Activated T-helper 1 cell treated with anti-CD3 and anti-CD28 coated beads, Interleukin-12 subunit alpha, Interleukin-12 subunit beta, Interleukin-2, Interleukin-4 antibody, amounts not matched to agents 30 ng/mL and 10 ng/mL and 1 ng/mL, durations not matched to agents 14 hours and 24 hours and 36 hours (primary cell): ENCODE results near the gene CTIF. TPM values are rescaled to one million over a fixed set of nuclear protein-coding genes. Genes with fewer than 3 reads are reported as not detected.

Experiments used
- DNase-seq: peaks from one replicate; pipeline ENCODE4 v3.0.0; 2021; ENCODE audit warnings: low spot score
- H3K27ac Mint-ChIP-seq: one replicate; pipeline ENCODE4 v1.8.0; 2021; ENCODE audit warnings: mild to moderate bottlenecking, mixed read lengths
- H3K27me3 Mint-ChIP-seq: one replicate; pipeline ENCODE4 v1.8.0; 2022; ENCODE audit warnings: mild to moderate bottlenecking, moderate library complexity, mixed read lengths; ENCODE audit not compliant: insufficient read depth
- H3K36me3 Mint-ChIP-seq: one replicate; pipeline ENCODE4 v1.8.0; 2021; ENCODE audit warnings: low read depth, mixed read lengths
- H3K4me1 Mint-ChIP-seq: one replicate; pipeline ENCODE4 v1.8.0; 2021; ENCODE audit warnings: low read depth, mixed read lengths
- H3K4me3 Mint-ChIP-seq: one replicate; pipeline ENCODE4 v1.8.0; 2021; ENCODE audit warnings: mild to moderate bottlenecking, moderate library complexity, mixed read lengths
- H3K9me3 Mint-ChIP-seq: one replicate; pipeline ENCODE4 v1.8.0; 2021; ENCODE audit warnings: mixed read lengths
- intact Hi-C: fragments of 100-400 bp; cut with micrococcal nuclease; formaldehyde crosslinking; loops from one replicate; pipeline ENCODE4 v1.15.1; 2024
- total RNA-seq: library from RNA; stranded (reverse); gene quantifications from 2 replicates; pipeline ENCODE4 v1.2.3, GENCODE V29; 2022

The CTIF gene
- total RNA-seq, 1 donor from 2014 or later = 7.2 TPM

GRCh38 chr18:48794251-48794970 lies 255.6 kb downstream of the CTIF start:
- intact Hi-C loops = no loop called here
- Mint-ChIP-seq H3K4me3 (no peak overlapping the region), H3K36me3 (no peaks in the 10 kb centered on the region), H3K27ac (no peak overlapping the region), H3K9me3 (no peaks in the 10 kb centered on the region), H3K27me3 (peaks cover 3% of the 10 kb centered on the region), H3K4me1 (peaks cover 7% of the 10 kb centered on the region)
- DNase-seq = no peak

GRCh38 chr18:48795696-48796095 lies 256.9 kb downstream of the CTIF start:
- Mint-ChIP-seq H3K36me3 (no peaks in the 10 kb centered on the region), H3K27me3 (peaks cover 3% of the 10 kb centered on the region), H3K4me1 (peaks cover 20% of the 10 kb centered on the region), H3K4me3 (no peak overlapping the region), H3K27ac (no peak overlapping the region), H3K9me3 (no peaks in the 10 kb centered on the region)
- intact Hi-C loops = no loop called here
- DNase-seq = no peak

GRCh38 chr18:48796491-48797205 lies 257.8 kb downstream of the CTIF start:
- no peaks in the 10 kb centered on the region for H3K9me3 Mint-ChIP-seq
- DNase-seq = no peak

GRCh38 chr18:48797841-48798255 lies 259.0 kb downstream of the CTIF start:
- no peak for DNase-seq
- H3K4me1 Mint-ChIP-seq = peaks cover 38% of the 10 kb centered on the region
- H3K4me3 Mint-ChIP-seq = no peak overlapping the region
- H3K27me3 Mint-ChIP-seq = peaks cover 3% of the 10 kb centered on the region
- H3K27ac Mint-ChIP-seq = no peak overlapping the region
- intact Hi-C loops = no loop called here
- H3K36me3 Mint-ChIP-seq = peaks cover 2% of the 10 kb centered on the region
- H3K9me3 Mint-ChIP-seq = no peaks in the 10 kb centered on the region

More at GRCh38 chr18:48796491-48797205, 257.8 kb downstream of the CTIF start:
- Mint-ChIP-seq H3K27me3 (peaks cover 3% of the 10 kb centered on the region), H3K27ac (no peak overlapping the region), H3K4me3 (no peak overlapping the region), H3K4me1 (peaks cover 26% of the 10 kb centered on the region), H3K36me3 (peaks cover 2% of the 10 kb centered on the region)
- intact Hi-C loops = no loop called here

- peak overlapping the region; percentile 35 for H3K27ac Mint-ChIP-seq
- H3K36me3 Mint-ChIP-seq = peaks cover 4% of the 10 kb centered on the region
- peaks cover 3% of the 10 kb centered on the region for H3K27me3 Mint-ChIP-seq
- peaks cover 45% of the 10 kb centered on the region for H3K4me1 Mint-ChIP-seq
- H3K4me3 Mint-ChIP-seq = no peak overlapping the region
- intact Hi-C loops = no loop called here
- H3K9me3 Mint-ChIP-seq = no peaks in the 10 kb centered on the region
- no peak for DNase-seq
Measured at GRCh38 chr18:48798334-48799245, 259.8 kb downstream of the CTIF start.

- H3K4me3 Mint-ChIP-seq = peak overlapping the region; percentile 5
- no peaks in the 10 kb centered on the region for H3K9me3 Mint-ChIP-seq
- H3K27me3 Mint-ChIP-seq = peaks cover 3% of the 10 kb centered on the region
- H3K4me1 Mint-ChIP-seq = peaks cover 54% of the 10 kb centered on the region
- peak overlapping the region; percentile 99 for H3K27ac Mint-ChIP-seq
- intact Hi-C loops = loop anchor here (5.0 kb wide), 1 partner anchor 372 kb away; no protein-coding TSS in a partner anchor
- peaks cover 6% of the 10 kb centered on the region for H3K36me3 Mint-ChIP-seq
- DNase-seq = no peak
Measured at GRCh38 chr18:48799724-48800315, 261.0 kb downstream of the CTIF start.

- intact Hi-C loops = loop anchor here (5.0 kb wide), 1 partner anchor 372 kb away; no protein-coding TSS in a partner anchor
- DNase-seq = no peak
- H3K4me3 Mint-ChIP-seq = no peak overlapping the region
- H3K27ac Mint-ChIP-seq = peak overlapping the region; percentile 99
- H3K9me3 Mint-ChIP-seq = no peaks in the 10 kb centered on the region
- H3K36me3 Mint-ChIP-seq = peaks cover 6% of the 10 kb centered on the region
- H3K4me1 Mint-ChIP-seq = peaks cover 61% of the 10 kb centered on the region
- no peaks in the 10 kb centered on the region for H3K27me3 Mint-ChIP-seq
Measured at GRCh38 chr18:48800466-48800865, 261.6 kb downstream of the CTIF start.

- Mint-ChIP-seq H3K36me3 (peaks cover 6% of the 10 kb centered on the region), H3K4me3 (peak overlapping the region; percentile 75), H3K27me3 (no peaks in the 10 kb centered on the region), H3K4me1 (peaks cover 66% of the 10 kb centered on the region), H3K9me3 (no peaks in the 10 kb centered on the region), H3K27ac (peak overlapping the region; percentile 99)
- intact Hi-C loops = loop anchor here (1.0 to 5.0 kb wide), 8 partner anchors 14 to 371 kb away; no protein-coding TSS in a partner anchor
- no peak for DNase-seq
Measured at GRCh38 chr18:48800876-48801727, 262.3 kb downstream of the CTIF start.

GRCh38 chr18:48801728-48802542 lies 263.1 kb downstream of the CTIF start:
- Mint-ChIP-seq H3K9me3 (no peaks in the 10 kb centered on the region), H3K27ac (peak overlapping the region; percentile 99), H3K27me3 (no peaks in the 10 kb centered on the region), H3K4me3 (peak overlapping the region; percentile 75), H3K36me3 (peaks cover 6% of the 10 kb centered on the region), H3K4me1 (peaks cover 73% of the 10 kb centered on the region)
- no peak for DNase-seq
- intact Hi-C loops = loop anchor here (1.0 to 5.0 kb wide), 8 partner anchors 13 to 370 kb away; no protein-coding TSS in a partner anchor

- Mint-ChIP-seq H3K27me3 (no peaks in the 10 kb centered on the region), H3K9me3 (no peaks in the 10 kb centered on the region), H3K4me3 (no peak overlapping the region), H3K27ac (peak overlapping the region; percentile 99), H3K4me1 (peaks cover 81% of the 10 kb centered on the region), H3K36me3 (peaks cover 6% of the 10 kb centered on the region)
- intact Hi-C loops = loop anchor here (5.0 kb wide), 1 partner anchor 370 kb away; no protein-coding TSS in a partner anchor
- DNase-seq = no peak
Measured at GRCh38 chr18:48802543-48803290, 263.9 kb downstream of the CTIF start.
